Muscle layer of duodenum (tissue), 2 donors: ENCODE measurements around the gene ZNF385B.
"Not testable (repeated sequence)": the region's sequence is repeated elsewhere in the genome, so short reads cannot be mapped to it uniquely, and the experiment has no call there.

ENCODE experiments used
- H3K27ac ChIP-seq: one replicate; pipeline ENCODE4 v1.7.0; 2013; ENCODE audit warnings: mild to moderate bottlenecking, low read length
- H3K27me3 ChIP-seq: one replicate; pipeline ENCODE4 v1.7.0; 2013; ENCODE audit warnings: low read depth, mild to moderate bottlenecking, control low read depth, low read length
- H3K36me3 ChIP-seq, 2 donors: one replicate each; pipeline ENCODE4 v1.7.0; 2013; ENCODE audit warnings: low read length in 2 of 2, control low read depth in 1 of 2, mild to moderate bottlenecking in 1 of 2; ENCODE audit not compliant: insufficient read depth in 2 of 2, control insufficient read depth in 1 of 2
- H3K4me1 ChIP-seq, 2 donors: one replicate each; pipeline ENCODE4 v1.7.0; 2013; ENCODE audit warnings: low read length in 2 of 2, mild to moderate bottlenecking in 2 of 2, control low read depth in 1 of 2, moderate library complexity in 1 of 2; ENCODE audit not compliant: insufficient read depth in 2 of 2, control insufficient read depth in 1 of 2
- H3K4me3 ChIP-seq, 2 donors: one replicate each; pipeline ENCODE4 v1.7.0; 2013; ENCODE audit warnings: low read length in 2 of 2, low read depth in 1 of 2, mild to moderate bottlenecking in 1 of 2
- H3K9me3 ChIP-seq, 2 donors: one replicate each; pipeline ENCODE4 v1.7.0; 2013; ENCODE audit warnings: low read length in 2 of 2, control low read depth in 1 of 2, mild to moderate bottlenecking in 1 of 2; ENCODE audit not compliant: control insufficient read depth in 1 of 2
- donor health status: healthy.

ZNF385B gene

GRCh38 chr2:179646862-179647587 lies 214.4 kb downstream of the ZNF385B start:
- Histone ChIP-seq H3K27ac (no peak overlapping the region), H3K9me3 (no peaks in the 10 kb centered on the region), H3K4me3 (no peak overlapping the region), H3K27me3 (no peaks in the 10 kb centered on the region), H3K36me3 (no peaks in the 10 kb centered on the region), H3K4me1 (no peaks in the 10 kb centered on the region)

GRCh38 chr2:179646173-179646769 lies 215.1 kb downstream of the ZNF385B start:
- Histone ChIP-seq H3K4me3 (no peak overlapping the region), H3K9me3 (no peaks in the 10 kb centered on the region), H3K36me3 (no peaks in the 10 kb centered on the region), H3K27me3 (no peaks in the 10 kb centered on the region), H3K4me1 (no peaks in the 10 kb centered on the region), H3K27ac (no peak overlapping the region)

GRCh38 chr2:179645047-179645446 lies 216.4 kb downstream of the ZNF385B start:
- Histone ChIP-seq H3K27me3 (no peaks in the 10 kb centered on the region), H3K4me1 (no peaks in the 10 kb centered on the region), H3K36me3 (no peaks in the 10 kb centered on the region), H3K9me3 (no peaks in the 10 kb centered on the region), H3K4me3 (no peak overlapping the region), H3K27ac (no peak overlapping the region)

GRCh38 chr2:179642462-179642861 lies 218.9 kb downstream of the ZNF385B start:
- Histone ChIP-seq H3K27ac (no peak overlapping the region), H3K4me3 (no peak overlapping the region), H3K4me1 (no peaks in the 10 kb centered on the region), H3K27me3 (no peaks in the 10 kb centered on the region), H3K9me3 (no peaks in the 10 kb centered on the region), H3K36me3 (no peaks in the 10 kb centered on the region)

- no peaks in the 10 kb centered on the region for H3K9me3 ChIP-seq
- H3K27me3 ChIP-seq, result no peaks in the 10 kb centered on the region
- no peak overlapping the region for H3K4me3 ChIP-seq
- no peaks in the 10 kb centered on the region for H3K36me3 ChIP-seq
- no peak overlapping the region for H3K27ac ChIP-seq
- H3K4me1 ChIP-seq, result peaks cover 0 to 8% of the 10 kb centered on the region in 2 donors
These were observed 224.4 kb downstream of the ZNF385B start for GRCh38 chr2:179636995-179637394.

- Histone ChIP-seq H3K4me1 (peaks cover 0 to 8% of the 10 kb centered on the region in 2 donors), H3K27me3 (no peaks in the 10 kb centered on the region), H3K36me3 (no peaks in the 10 kb centered on the region), H3K4me3 (no peak overlapping the region), H3K9me3 (no peaks in the 10 kb centered on the region), H3K27ac (no peak overlapping the region)
These were observed 225.1 kb downstream of the ZNF385B start for GRCh38 chr2:179636100-179636980.

GRCh38 chr2:179631769-179632385 lies 229.5 kb downstream of the ZNF385B start:
- not testable (repeated sequence) for H3K27ac ChIP-seq, H3K4me1 ChIP-seq, H3K36me3 ChIP-seq, H3K9me3 ChIP-seq, H3K27me3 ChIP-seq, H3K4me3 ChIP-seq

GRCh38 chr2:179629776-179630175 lies 231.6 kb downstream of the ZNF385B start:
- H3K36me3 ChIP-seq, H3K27ac ChIP-seq: not testable (repeated sequence)

GRCh38 chr2:179626261-179626660 lies 235.2 kb downstream of the ZNF385B start:
- Histone ChIP-seq H3K4me3 (no peak overlapping the region), H3K27me3 (no peaks in the 10 kb centered on the region), H3K27ac (no peak overlapping the region), H3K9me3 (no peaks in the 10 kb centered on the region), H3K4me1 (peaks cover 0 to 3% of the 10 kb centered on the region in 2 donors), H3K36me3 (no peaks in the 10 kb centered on the region)

More at GRCh38 chr2:179629776-179630175, 231.6 kb downstream of the ZNF385B start:
- not testable (repeated sequence) for H3K27me3 ChIP-seq, H3K4me1 ChIP-seq, H3K4me3 ChIP-seq, H3K9me3 ChIP-seq

GRCh38 chr2:179622635-179623300 lies 238.6 kb downstream of the ZNF385B start:
- Histone ChIP-seq H3K9me3 (no peaks in the 10 kb centered on the region), H3K27ac (no peak overlapping the region), H3K36me3 (no peaks in the 10 kb centered on the region), H3K4me1 (peaks cover 0 to 3% of the 10 kb centered on the region in 2 donors), H3K4me3 (no peak overlapping the region), H3K27me3 (no peaks in the 10 kb centered on the region)
